B cell (primary cell): ENCODE results near the gene ZNF423. TPM values are rescaled to one million over a fixed set of nuclear protein-coding genes. Genes with fewer than 3 reads are reported as not detected.

Source experiments
- ATAC-seq: fragments of 200-7000 bp; cut with Tn5 transposase; one replicate; pipeline ENCODE4 v1.10.0; 2021; ENCODE audit warnings: low read depth, mild to moderate bottlenecking, moderate number of reproducible peaks, moderate library complexity
- CTCF ChIA-PET: fragments of 350-600 bp; sonication (Branson Sonifier 250); formaldehyde crosslinking; loops from one replicate; lab custom pipeline; 2021; ENCODE audit warnings: antibody characterized with exemption, inconsistent platforms; lab: Charles Lee
- POLR2A ChIA-PET: fragments of 350-600 bp; sonication (Branson Sonifier 250); formaldehyde crosslinking; loops from one replicate; lab custom pipeline; 2021; ENCODE audit warnings: antibody characterized with exemption; lab: Charles Lee
- DNase-seq: peaks from one replicate; pipeline ENCODE4 v3.0.0; 2013
- H2AFZ ChIP-seq: 2 replicates; pipeline ENCODE4 v1.6.1; 2012; ENCODE audit warnings: mild to moderate bottlenecking, low read depth, low read length; ENCODE audit not compliant: insufficient read depth, poor library complexity, severe bottlenecking
- H3K27ac ChIP-seq, 2 donors: 1 replicate in 1 of 2; 2 replicates in 1 of 2; pipeline ENCODE4 v1.5.1; 2012 to 2013; ENCODE audit warnings: low read length in 2 of 2, mild to moderate bottlenecking in 2 of 2, moderate library complexity in 1 of 2
- H3K27me3 ChIP-seq, 4 experiments: fragments of 200-600 bp in 1 of 4; sonication (generic) in 1 of 4; replicated peaks in 1 of 4; 1 replicate in 2 of 4; 2 replicates in 2 of 4; pipeline versions ENCODE4 v1.6.1 to v1.7.0; 2013 to 2016; ENCODE audit warnings: low read length in 3 of 4, mild to moderate bottlenecking in 2 of 4, mixed read lengths in 1 of 4, moderate library complexity in 1 of 4; ENCODE audit not compliant: insufficient read depth in 4 of 4, control insufficient read depth in 3 of 4; ENCODE audit errors: control extremely low read depth in 1 of 4
- H3K36me3 ChIP-seq, 2 experiments: replicated peaks in 1 of 2; 1 replicate in 1 of 2; 2 replicates in 1 of 2; pipeline versions ENCODE4 v1.6.1 to v1.7.1; 2013; ENCODE audit warnings: low read length in 1 of 2; ENCODE audit not compliant: insufficient read depth in 2 of 2, control insufficient read depth in 1 of 2; ENCODE audit errors: control extremely low read depth in 1 of 2, extremely low read depth in 1 of 2
- H3K4me1 ChIP-seq, 2 donors: fragments of 200-600 bp in 1 of 2; sonication (generic) in 1 of 2; 1 replicate in 1 of 2; 2 replicates in 1 of 2; pipeline versions ENCODE4 v1.5.1 to v1.6.1; 2013 to 2017; ENCODE audit warnings: low read length in 2 of 2; ENCODE audit not compliant: control insufficient read depth in 2 of 2, insufficient read depth in 2 of 2
- H3K4me2 ChIP-seq: replicated peaks from 2 replicates; pipeline ENCODE3; 2012; ENCODE audit warnings: mild to moderate bottlenecking, low read depth, low read length; ENCODE audit not compliant: poor library complexity, severe bottlenecking
- H3K4me3 ChIP-seq, 5 experiments: fragments of 200-600 bp in 1 of 5; sonication (generic) in 1 of 5; 1 replicate in 3 of 5; 2 replicates in 2 of 5; pipeline versions ENCODE4 v1.5.1 to v1.7.0; 2011 to 2016; ENCODE audit warnings: low read length in 4 of 5, mild to moderate bottlenecking in 4 of 5, low read depth in 2 of 5, control low read depth in 1 of 5, moderate library complexity in 1 of 5; ENCODE audit not compliant: insufficient read depth in 1 of 5; ENCODE audit errors: control extremely low read depth in 1 of 5, extremely low read depth in 1 of 5
- H3K79me2 ChIP-seq: fragments of 200-600 bp; sonication (generic); one replicate; pipeline ENCODE4 v1.6.0; 2016; ENCODE audit warnings: low read length; ENCODE audit not compliant: control insufficient read depth, insufficient read depth
- H3K9ac ChIP-seq: fragments of 200-600 bp; sonication (generic); 2 replicates; pipeline ENCODE4 v1.6.1; 2017; ENCODE audit warnings: mild to moderate bottlenecking, low read length, moderate library complexity
- H3K9me3 ChIP-seq, 3 donors: one replicate each; pipeline versions ENCODE4 v1.6.1 to v1.7.1; 2013; ENCODE audit warnings: low read length in 2 of 3; ENCODE audit not compliant: control insufficient read depth in 2 of 3, insufficient read depth in 1 of 3; ENCODE audit errors: control extremely low read depth in 1 of 3
- H4K20me1 ChIP-seq: 2 replicates; pipeline ENCODE4 v1.6.0; 2012; ENCODE audit warnings: mild to moderate bottlenecking, low read length; ENCODE audit not compliant: insufficient read depth, control insufficient read depth, poor library complexity, severe bottlenecking
- H3K27ac Mint-ChIP-seq: one replicate; pipeline ENCODE4 v1.8.0; 2021; ENCODE audit warnings: mixed read lengths
- H3K27me3 Mint-ChIP-seq: one replicate; pipeline ENCODE4 v1.8.0; 2021; ENCODE audit warnings: mixed read lengths
- H3K4me1 Mint-ChIP-seq: one replicate; pipeline ENCODE4 v1.8.0; 2021; ENCODE audit warnings: mixed read lengths
- H3K4me3 Mint-ChIP-seq: one replicate; pipeline ENCODE4 v1.8.0; 2021; ENCODE audit warnings: mixed read lengths
- H3K9me3 Mint-ChIP-seq: one replicate; pipeline ENCODE4 v1.8.0; 2022; ENCODE audit warnings: mixed read lengths; ENCODE audit not compliant: insufficient read depth
- CTCF ChIP-seq: fragments of 200-600 bp; IDR thresholded peaks from one replicate; pipeline ENCODE4 v1.8.0; 2022; ENCODE audit warnings: antibody characterized with exemption, mild to moderate bottlenecking
- EZH2 ChIP-seq: IDR thresholded peaks from 2 replicates; pipeline ENCODE4 v1.6.1; 2012; ENCODE audit warnings: borderline replicate concordance, low read depth, mild to moderate bottlenecking, moderate library complexity, low read length; ENCODE audit not compliant: insufficient read depth, poor library complexity, severe bottlenecking
- WGBS: methylation state at CpG from one replicate; pipeline ENCODE4 v1.1.5; 2013; ENCODE audit warnings: missing lambda C conversion rate; ENCODE audit not compliant: insufficient coverage; 5-methylcytosine and 5-hydroxymethylcytosine counted together
- intact Hi-C: fragments of 100-400 bp; cut with micrococcal nuclease; formaldehyde crosslinking; loops from one replicate; pipeline ENCODE4 v1.10.0; 2022
- polyA plus RNA-seq: library from polyadenylated mRNA; depleted of rRNA; stranded (reverse); fragments of >200 nt; gene quantifications from 2 replicates; pipeline ENCODE4 v1.2.3, GENCODE V29; 2012
- total RNA-seq, 2 donors: library from RNA; stranded (reverse); fragments of 120-200 nt in 1 of 2; gene quantifications; 1 replicate in 1 of 2; 2 replicates in 1 of 2; pipeline versions ENCODE4 v1.2.3 to v1.2.4, GENCODE V29; 2013 to 2022

ZNF423 gene
- total and polyA plus RNA-seq, 2 donors (not counting 1 experiment from before 2014, with no cell fraction given), result not detected

- no peak for ATAC-seq
- no peak for TF ChIP-seq CTCF
- TF ChIP-seq EZH2, result no peak
- WGBS, result 98% methylated on average over 7 of the region's 11 CpGs
- CTCF ChIA-PET, result no interaction called here
- Histone ChIP-seq H3K4me2 (no peak overlapping the region), H3K27ac (no peak overlapping the region), H3K36me3 (no peaks in the 10 kb centered on the region), H3K9ac (no peak overlapping the region), H3K27me3 (no peaks in the 10 kb centered on the region), H3K79me2 (no peaks in the 10 kb centered on the region), H4K20me1 (no peaks in the 10 kb centered on the region), H3K9me3 (no peaks in the 10 kb centered on the region), H3K4me3 (no peak overlapping the region), H3K4me1 (no peaks in the 10 kb centered on the region), H2AFZ (no peak overlapping the region)
- no peaks in the 10 kb centered on the region for H3K27me3 Mint-ChIP-seq
- no peak overlapping the region for H3K27ac Mint-ChIP-seq
- no peak for DNase-seq
- intact Hi-C loops, result no loop called here
- no peaks in the 10 kb centered on the region for H3K4me1 Mint-ChIP-seq
- no peak overlapping the region for H3K4me3 Mint-ChIP-seq
- POLR2A ChIA-PET, result no interaction called here
- no peaks in the 10 kb centered on the region for H3K9me3 Mint-ChIP-seq
Measured at GRCh38 chr16:49672753-49673152, 183.2 kb downstream of the ZNF423 start.

GRCh38 chr16:49671333-49671732, 184.6 kb downstream of the ZNF423 start:
- no peaks in the 10 kb centered on the region for H4K20me1 ChIP-seq
- H3K4me3 Mint-ChIP-seq, result no peak overlapping the region
- intact Hi-C loops, result no loop called here
- H3K9me3 Mint-ChIP-seq, result no peaks in the 10 kb centered on the region
- H3K9me3 ChIP-seq, result no peaks in the 10 kb centered on the region
- no peak overlapping the region for H2AFZ ChIP-seq
- no peaks in the 10 kb centered on the region for H3K4me1 ChIP-seq
- H3K4me2 ChIP-seq, result no peak overlapping the region
- no peak overlapping the region for H3K9ac ChIP-seq
- no peaks in the 10 kb centered on the region for H3K4me1 Mint-ChIP-seq
- H3K79me2 ChIP-seq, result no peaks in the 10 kb centered on the region
- no peaks in the 10 kb centered on the region for H3K36me3 ChIP-seq
- CTCF ChIA-PET, result no interaction called here
- POLR2A ChIA-PET, result no interaction called here
- no peaks in the 10 kb centered on the region for H3K27me3 ChIP-seq
- WGBS, result 77% methylated on average over 2 of the region's 12 CpGs
- DNase-seq (no peak), ATAC-seq (no peak)
- no peak overlapping the region for H3K27ac ChIP-seq
- H3K4me3 ChIP-seq, result no peak overlapping the region
- H3K27ac Mint-ChIP-seq, result no peak overlapping the region
- no peaks in the 10 kb centered on the region for H3K27me3 Mint-ChIP-seq
- TF ChIP-seq EZH2 (no peak), CTCF (no peak)
